ENCODE measurements around the gene TMEM154. TPM values are rescaled to one million over a fixed set of nuclear protein-coding genes. Genes with fewer than 3 reads are reported as not detected.

Gene TMEM154
- total RNA-seq, 1 experiment from 2014 or later = not detected

- in situ Hi-C loops (cut with HindIII; ENCODE audit: low pct_unique_long_range_greater_than_20kb, low sequenced_read_pairs) = no loop called here
- DNase-seq (ENCODE audit: low read depth) = no peak
These were observed 70.3 kb downstream of the TMEM154 start for GRCh38 chr4:152609481-152609880.

- in situ Hi-C loops (cut with HindIII; ENCODE audit: low pct_unique_long_range_greater_than_20kb, low sequenced_read_pairs) = no loop called here
- DNase-seq (ENCODE audit: low read depth) = no peak
These were observed 72.6 kb downstream of the TMEM154 start for GRCh38 chr4:152607178-152607577.

- no peak for DNase-seq (ENCODE audit: low read depth)
- in situ Hi-C loops (cut with HindIII; ENCODE audit: low pct_unique_long_range_greater_than_20kb, low sequenced_read_pairs) = no loop called here
These were observed 73.0 kb downstream of the TMEM154 start for GRCh38 chr4:152606753-152607152.

GRCh38 chr4:152605641-152606335, 74.0 kb downstream of the TMEM154 start:
- in situ Hi-C loops (cut with HindIII; ENCODE audit: low pct_unique_long_range_greater_than_20kb, low sequenced_read_pairs) = no loop called here
- no peak for DNase-seq (ENCODE audit: low read depth)

- DNase-seq (ENCODE audit: low read depth) = no peak
- in situ Hi-C loops (cut with HindIII; ENCODE audit: low pct_unique_long_range_greater_than_20kb, low sequenced_read_pairs) = no loop called here
These were observed 74.8 kb downstream of the TMEM154 start for GRCh38 chr4:152605031-152605430.

DNA sequence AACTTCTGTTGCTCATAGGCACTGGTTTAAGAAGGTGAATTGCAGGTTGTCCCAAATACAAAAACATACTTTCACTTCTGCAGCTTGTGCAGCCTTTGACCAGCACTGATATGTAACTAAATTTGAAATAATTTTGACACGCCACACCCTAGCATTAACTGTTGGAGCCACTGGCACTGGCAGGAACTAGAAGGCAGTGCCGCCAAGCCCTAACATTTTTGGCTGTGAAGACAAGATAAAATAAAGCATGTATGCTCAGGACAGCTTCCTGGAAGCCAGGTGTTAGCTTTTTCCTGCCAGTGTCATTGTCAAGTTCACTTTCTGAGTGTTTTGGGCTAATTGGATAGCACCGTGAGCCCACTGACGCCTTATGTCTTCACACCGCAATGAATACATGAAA, 78.6 kb downstream of the TMEM154 start:
- in situ Hi-C loops (cut with HindIII; ENCODE audit: low pct_unique_long_range_greater_than_20kb, low sequenced_read_pairs) = no loop called here
- DNase-seq (ENCODE audit: low read depth) = no peak

- in situ Hi-C loops (cut with HindIII; ENCODE audit: low pct_unique_long_range_greater_than_20kb, low sequenced_read_pairs) = no loop called here
- DNase-seq (ENCODE audit: low read depth) = no peak
These were observed 80.2 kb downstream of the TMEM154 start for GRCh38 chr4:152599636-152600035.

DNA sequence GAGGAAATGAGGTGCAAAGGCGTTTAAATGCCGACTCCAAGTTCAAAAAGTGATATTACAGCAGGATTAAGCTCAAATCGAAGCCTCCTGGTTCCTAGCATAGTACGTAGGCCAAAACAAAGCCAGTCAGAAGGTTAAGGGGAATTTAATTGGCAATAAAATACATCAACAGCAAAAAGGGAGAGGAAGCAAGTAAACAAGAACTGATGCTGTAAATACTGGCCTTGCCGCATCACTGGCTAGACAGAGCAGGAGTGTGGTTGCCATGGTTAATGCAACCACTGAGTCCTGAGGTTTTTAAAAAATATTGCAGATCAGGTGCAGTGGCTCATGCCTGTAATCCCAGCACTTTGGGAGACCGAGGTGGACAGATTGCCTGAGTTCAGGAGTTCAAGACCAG, 80.7 kb downstream of the TMEM154 start:
- DNase-seq (ENCODE audit: low read depth) = no peak

DNA sequence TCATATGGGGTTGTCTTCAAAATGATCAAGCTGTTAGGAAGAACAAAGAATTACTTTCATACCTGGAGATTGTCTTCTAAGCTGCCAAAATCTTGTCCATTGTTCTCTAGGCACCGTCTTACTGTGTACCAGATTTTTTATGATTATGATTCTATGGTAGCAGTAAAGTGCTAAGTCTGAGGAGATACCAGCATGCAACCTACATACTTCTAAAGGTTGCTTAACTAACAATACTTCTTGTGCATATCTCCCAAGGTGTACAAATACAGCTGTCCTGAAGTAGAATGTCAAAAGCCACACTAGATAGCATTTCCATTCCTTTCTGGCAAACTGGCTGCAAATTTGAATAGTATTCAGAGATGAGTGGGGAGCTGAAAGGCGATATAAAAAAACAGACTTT, 81.3 kb downstream of the TMEM154 start:
- no peak for DNase-seq (ENCODE audit: low read depth)
- in situ Hi-C loops (cut with HindIII; ENCODE audit: low pct_unique_long_range_greater_than_20kb, low sequenced_read_pairs) = no loop called here

More for the DNA sequence above, 80.7 kb downstream of the TMEM154 start:
- in situ Hi-C loops (cut with HindIII; ENCODE audit: low pct_unique_long_range_greater_than_20kb, low sequenced_read_pairs) = no loop called here

DNA sequence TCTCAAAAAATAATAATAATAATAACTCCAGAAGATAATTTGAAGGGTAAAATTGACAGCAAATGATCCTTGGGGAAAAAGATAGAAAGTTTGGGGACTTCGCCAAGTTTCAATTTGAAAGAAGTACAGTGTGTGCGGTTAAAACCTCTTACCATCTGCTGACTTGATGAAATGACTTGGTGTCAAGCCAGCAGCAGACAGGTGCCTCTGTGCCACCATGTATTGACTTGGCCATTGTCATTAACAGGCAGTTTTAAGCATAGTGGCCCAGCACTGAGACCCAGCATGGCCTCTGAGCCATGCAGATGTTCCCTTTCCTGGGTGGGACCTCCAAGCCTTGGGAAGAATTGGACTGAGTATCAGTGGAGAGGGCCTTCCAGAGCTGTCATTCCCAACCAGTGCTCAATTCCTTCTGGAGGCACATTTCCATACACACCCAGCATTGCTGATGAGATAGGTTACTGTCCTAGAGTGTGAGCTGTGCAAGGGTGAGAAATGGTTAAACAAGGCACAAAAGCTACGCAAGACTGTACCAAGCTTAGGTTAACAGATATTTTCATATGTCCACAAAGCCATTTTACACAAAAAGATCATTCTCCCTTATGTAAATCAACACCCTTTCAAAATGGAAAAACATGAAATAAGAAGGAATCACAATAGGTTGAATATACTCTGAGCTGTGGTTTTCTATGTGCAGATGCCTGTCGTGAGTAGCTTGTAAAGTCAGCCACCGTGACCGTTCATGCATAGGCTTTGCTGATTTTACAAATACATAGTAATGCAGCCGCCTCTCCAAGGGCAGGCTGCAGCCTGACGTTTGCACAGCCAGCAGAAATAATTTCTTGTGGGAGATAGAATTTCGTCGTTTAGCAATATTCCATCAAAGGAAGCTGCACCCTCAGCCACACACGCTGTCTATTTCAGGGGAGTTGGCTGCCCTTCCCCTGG, 84.5 kb downstream of the TMEM154 start:
- in situ Hi-C loops (cut with HindIII; ENCODE audit: low pct_unique_long_range_greater_than_20kb, low sequenced_read_pairs) = no loop called here
- peak; percentile 41 for DNase-seq (ENCODE audit: low read depth)

- in situ Hi-C loops (cut with HindIII; ENCODE audit: low pct_unique_long_range_greater_than_20kb, low sequenced_read_pairs) = no loop called here
- DNase-seq (ENCODE audit: low read depth) = no peak
These were observed 85.7 kb downstream of the TMEM154 start for GRCh38 chr4:152594057-152594456.

GRCh38 chr4:152591876-152592275, 87.9 kb downstream of the TMEM154 start:
- in situ Hi-C loops (cut with HindIII; ENCODE audit: low pct_unique_long_range_greater_than_20kb, low sequenced_read_pairs) = no loop called here
- no peak for DNase-seq (ENCODE audit: low read depth)

DNA sequence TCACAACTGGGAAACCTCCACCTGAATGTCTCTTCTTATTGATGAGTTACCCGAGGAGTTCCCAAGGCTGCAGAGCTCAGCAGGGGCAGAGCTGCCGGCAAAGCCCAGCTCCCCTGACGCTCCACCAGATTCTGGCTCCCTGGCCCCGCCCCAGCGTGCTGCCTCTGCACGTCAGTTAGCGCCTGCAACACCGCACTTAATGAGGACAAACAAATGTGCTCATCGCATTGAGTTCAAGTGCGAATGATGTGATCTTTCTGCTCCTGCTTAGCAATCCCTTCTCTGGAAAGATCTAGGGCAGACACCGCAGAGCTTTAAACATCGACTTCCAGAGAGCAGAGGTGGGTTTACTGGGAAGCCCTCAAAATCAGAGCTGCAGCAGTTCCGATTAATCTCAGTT, 88.4 kb downstream of the TMEM154 start:
- in situ Hi-C loops (cut with HindIII; ENCODE audit: low pct_unique_long_range_greater_than_20kb, low sequenced_read_pairs) = no loop called here
- no peak for DNase-seq (ENCODE audit: low read depth)

- peak; percentile 4 for DNase-seq (ENCODE audit: low read depth)
- in situ Hi-C loops (cut with HindIII; ENCODE audit: low pct_unique_long_range_greater_than_20kb, low sequenced_read_pairs) = no loop called here
These were observed 89.4 kb downstream of the TMEM154 start for GRCh38 chr4:152590179-152591031.

GRCh38 chr4:152588869-152589268, 90.9 kb downstream of the TMEM154 start:
- in situ Hi-C loops (cut with HindIII; ENCODE audit: low pct_unique_long_range_greater_than_20kb, low sequenced_read_pairs) = no loop called here
- DNase-seq (ENCODE audit: low read depth) = no peak

DNA sequence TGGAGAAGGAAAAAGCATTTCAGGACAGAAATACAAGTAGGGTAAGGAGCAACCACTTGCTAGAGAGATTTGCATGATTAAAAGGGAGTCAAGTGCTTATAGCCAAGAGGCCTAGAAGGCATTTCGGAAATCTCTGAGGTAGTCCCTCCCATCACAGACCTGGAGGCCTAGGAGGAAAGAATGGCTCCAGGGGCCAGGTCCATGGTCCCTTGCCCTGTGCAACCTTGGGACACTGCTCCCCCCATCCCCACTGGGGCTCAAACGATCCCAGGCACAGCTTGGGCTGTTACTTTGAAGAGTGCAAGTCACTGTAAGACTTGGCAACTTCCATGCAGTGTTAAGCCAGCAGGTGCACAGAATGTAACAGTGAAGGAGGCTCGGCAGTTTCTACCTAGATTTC, 92.7 kb downstream of the TMEM154 start:
- no peak for DNase-seq (ENCODE audit: low read depth)
- in situ Hi-C loops (cut with HindIII; ENCODE audit: low pct_unique_long_range_greater_than_20kb, low sequenced_read_pairs) = no loop called here

- DNase-seq (ENCODE audit: low read depth) = no peak
- in situ Hi-C loops (cut with HindIII; ENCODE audit: low pct_unique_long_range_greater_than_20kb, low sequenced_read_pairs) = no loop called here
These were observed 93.1 kb downstream of the TMEM154 start for GRCh38 chr4:152586668-152587067.

- no peak for DNase-seq (ENCODE audit: low read depth)
- in situ Hi-C loops (cut with HindIII; ENCODE audit: low pct_unique_long_range_greater_than_20kb, low sequenced_read_pairs) = no loop called here
These were observed 94.8 kb downstream of the TMEM154 start for GRCh38 chr4:152585023-152585441.
